ENCODE data around the gene CADPS. TPM values are rescaled to one million over a fixed set of nuclear protein-coding genes. Genes with fewer than 3 reads are reported as not detected.

Gene CADPS
- total RNA-seq, 3 donors from 2014 or later (not counting 1 experiment from before 2014, with no cell fraction given): not detected

GRCh38 chr3:62462788-62463187 is 412.4 kb downstream of the CADPS start:
- no peak for TF ChIP-seq CTCF (IDR thresholded peaks at IDR 0.05)
- H3K27ac ChIP-seq (ENCODE audit: low read length): no peak overlapping the region
- no peaks in the 10 kb centered on the region for H3K27me3 Mint-ChIP-seq (ENCODE audit: low read depth in 2 of 2)
- no peaks in the 10 kb centered on the region for H3K36me3 ChIP-seq (ENCODE audit: control insufficient read depth, insufficient read depth, low read length)
- DNase-seq (no peak), ATAC-seq (no peak)
- 89% methylated on average over 4 of the region's 4 CpGs for WGBS (ENCODE audit: insufficient coverage)
- H3K36me3 Mint-ChIP-seq: no peaks in the 10 kb centered on the region
- no peak overlapping the region for H3K27ac Mint-ChIP-seq
- no peaks in the 10 kb centered on the region for H3K4me1 Mint-ChIP-seq
- no peaks in the 10 kb centered on the region for H3K27me3 ChIP-seq (ENCODE audit: control insufficient read depth, insufficient read depth, low read length)
- peaks cover 0 to 3% of the 10 kb centered on the region in 2 donors for H3K9me3 Mint-ChIP-seq
- H3K4me3 ChIP-seq (ENCODE audit: low read length): no peak overlapping the region
- H3K9me3 ChIP-seq (ENCODE audit: control insufficient read depth, insufficient read depth, low read length): no peaks in the 10 kb centered on the region
- no peak overlapping the region for H3K4me3 Mint-ChIP-seq
- no peaks in the 10 kb centered on the region for H3K4me1 ChIP-seq (ENCODE audit: control insufficient read depth, insufficient read depth, low read length)
- intact Hi-C loops (cut with micrococcal nuclease): no loop called here

- 76% methylated on average over 15 of the region's 19 CpGs for WGBS (ENCODE audit: insufficient coverage)
- H3K27me3 ChIP-seq (ENCODE audit: control insufficient read depth, insufficient read depth, low read length): no peaks in the 10 kb centered on the region
- intact Hi-C loops (cut with micrococcal nuclease): no loop called here
- no peak for ATAC-seq
- H3K4me1 ChIP-seq (ENCODE audit: control insufficient read depth, insufficient read depth, low read length): no peaks in the 10 kb centered on the region
- H3K9me3 Mint-ChIP-seq: peaks cover 0 to 5% of the 10 kb centered on the region in 2 donors
- H3K27ac ChIP-seq (ENCODE audit: low read length): no peak overlapping the region
- no peak overlapping the region for H3K4me3 Mint-ChIP-seq
- H3K4me3 ChIP-seq (ENCODE audit: low read length): no peak overlapping the region
- no peaks in the 10 kb centered on the region for H3K4me1 Mint-ChIP-seq
- H3K27ac Mint-ChIP-seq: no peak overlapping the region
- no peak for TF ChIP-seq CTCF (IDR thresholded peaks at IDR 0.05)
- H3K9me3 ChIP-seq (ENCODE audit: control insufficient read depth, insufficient read depth, low read length): no peaks in the 10 kb centered on the region
- H3K36me3 Mint-ChIP-seq: no peaks in the 10 kb centered on the region
- H3K36me3 ChIP-seq (ENCODE audit: control insufficient read depth, insufficient read depth, low read length): no peaks in the 10 kb centered on the region
- DNase-seq: no peak
- H3K27me3 Mint-ChIP-seq (ENCODE audit: low read depth in 2 of 2): no peaks in the 10 kb centered on the region
These were observed 413.0 kb downstream of the CADPS start for GRCh38 chr3:62462104-62462762.

- Mint-ChIP-seq H3K36me3 (no peaks in the 10 kb centered on the region), H3K27me3 (ENCODE audit: low read depth in 2 of 2) (no peaks in the 10 kb centered on the region), H3K27ac (no peak overlapping the region), H3K4me3 (no peak overlapping the region), H3K4me1 (no peaks in the 10 kb centered on the region), H3K9me3 (peaks cover 4 to 7% of the 10 kb centered on the region in 2 donors)
- Histone ChIP-seq H3K36me3 (ENCODE audit: control insufficient read depth, insufficient read depth, low read length) (no peaks in the 10 kb centered on the region), H3K4me1 (ENCODE audit: control insufficient read depth, insufficient read depth, low read length) (no peaks in the 10 kb centered on the region), H3K27me3 (ENCODE audit: control insufficient read depth, insufficient read depth, low read length) (no peaks in the 10 kb centered on the region), H3K9me3 (ENCODE audit: control insufficient read depth, insufficient read depth, low read length) (no peaks in the 10 kb centered on the region), H3K4me3 (ENCODE audit: low read length) (no peak overlapping the region), H3K27ac (ENCODE audit: low read length) (no peak overlapping the region)
- no peak for TF ChIP-seq CTCF (IDR thresholded peaks at IDR 0.05)
- ATAC-seq (no peak), DNase-seq (no peak)
- intact Hi-C loops (cut with micrococcal nuclease): no loop called here
- 70% methylated on average over 4 of the region's 4 CpGs for WGBS (ENCODE audit: insufficient coverage)
These were observed 420.3 kb downstream of the CADPS start for GRCh38 chr3:62454916-62455315.

GRCh38 chr3:62453448-62453847 is 421.8 kb downstream of the CADPS start:
- ATAC-seq (no peak), DNase-seq (no peak)
- Histone ChIP-seq H3K4me1 (ENCODE audit: control insufficient read depth, insufficient read depth, low read length) (no peaks in the 10 kb centered on the region), H3K4me3 (ENCODE audit: low read length) (no peak overlapping the region), H3K9me3 (ENCODE audit: control insufficient read depth, insufficient read depth, low read length) (no peaks in the 10 kb centered on the region), H3K27ac (ENCODE audit: low read length) (no peak overlapping the region), H3K36me3 (ENCODE audit: control insufficient read depth, insufficient read depth, low read length) (no peaks in the 10 kb centered on the region), H3K27me3 (ENCODE audit: control insufficient read depth, insufficient read depth, low read length) (no peaks in the 10 kb centered on the region)
- Mint-ChIP-seq H3K36me3 (no peaks in the 10 kb centered on the region), H3K9me3 (peaks cover 4 to 7% of the 10 kb centered on the region in 2 donors), H3K4me3 (no peak overlapping the region), H3K27me3 (ENCODE audit: low read depth in 2 of 2) (no peaks in the 10 kb centered on the region), H3K27ac (no peak overlapping the region), H3K4me1 (no peaks in the 10 kb centered on the region)
- intact Hi-C loops (cut with micrococcal nuclease): no loop called here
- 86% methylated on average over 6 of the region's 6 CpGs for WGBS (ENCODE audit: insufficient coverage)
- TF ChIP-seq CTCF (IDR thresholded peaks at IDR 0.05): no peak

All from natural killer cell (primary cell).